GM21723 (cell line): Measurements from ENCODE around the gene AFG1L.
"Not testable (repeated sequence)": the region's sequence is repeated elsewhere in the genome, so short reads cannot be mapped to it uniquely, and the experiment has no call there.

Source experiments
- ATAC-seq: cut with Tn5 transposase; IDR thresholded peaks from one replicate; pipeline ENCODE4 v1.9.1; 2021; ENCODE audit warnings: mild to moderate bottlenecking, moderate library complexity; ENCODE audit not compliant: unreplicated experiment

AFG1L gene

DNA sequence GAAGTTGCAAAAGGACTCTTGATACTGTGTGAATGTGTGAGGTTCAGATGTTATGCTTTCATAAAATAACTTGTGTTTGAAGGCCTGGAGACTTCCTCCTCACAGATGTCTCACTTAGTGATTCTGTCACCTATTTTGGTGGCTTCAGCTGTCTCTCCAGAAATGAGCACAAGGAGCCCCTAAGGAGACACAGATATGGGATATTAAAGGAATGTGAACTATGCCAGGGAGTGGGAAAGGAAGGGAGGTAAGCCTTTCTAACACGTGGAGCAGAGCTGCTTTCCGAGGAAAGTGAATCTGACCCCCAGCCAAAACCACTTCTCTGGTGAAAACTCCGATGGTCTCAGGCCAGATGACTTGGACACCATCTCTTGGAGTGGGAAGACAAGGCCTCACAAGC lies 255.4 kb downstream of the AFG1L start:
- no peak for ATAC-seq

DNA sequence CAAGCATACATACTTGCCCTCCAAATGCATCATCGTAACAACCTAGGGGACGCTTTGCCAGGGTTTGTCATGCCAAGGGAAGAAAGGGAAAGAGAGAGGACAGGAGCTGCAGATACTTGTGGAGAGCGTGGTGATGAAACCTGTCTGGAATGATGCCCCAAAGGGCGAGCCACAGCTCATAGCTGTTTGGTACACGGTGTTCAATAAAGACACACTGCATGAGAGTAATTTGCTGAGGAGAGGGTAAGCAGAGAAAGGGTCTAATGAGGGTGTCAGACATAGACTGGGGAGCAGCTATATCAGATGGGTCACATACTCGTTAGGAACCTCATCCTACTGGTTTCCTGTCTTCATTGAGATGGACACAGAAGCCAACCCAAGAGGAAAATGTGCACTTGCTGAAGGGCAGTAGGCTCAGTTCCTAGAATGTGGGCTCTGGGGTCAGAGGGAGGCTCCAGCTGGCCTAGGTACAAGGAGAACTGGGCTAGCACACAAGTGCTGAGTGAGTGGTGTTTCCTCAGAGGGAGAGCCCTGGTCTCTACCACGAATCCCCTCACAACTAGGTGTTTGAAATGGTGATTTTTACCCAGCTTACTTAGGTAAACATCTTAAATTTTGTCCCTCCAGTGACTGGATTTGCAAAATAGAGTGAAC lies 260.7 kb downstream of the AFG1L start:
- no peak for ATAC-seq

DNA sequence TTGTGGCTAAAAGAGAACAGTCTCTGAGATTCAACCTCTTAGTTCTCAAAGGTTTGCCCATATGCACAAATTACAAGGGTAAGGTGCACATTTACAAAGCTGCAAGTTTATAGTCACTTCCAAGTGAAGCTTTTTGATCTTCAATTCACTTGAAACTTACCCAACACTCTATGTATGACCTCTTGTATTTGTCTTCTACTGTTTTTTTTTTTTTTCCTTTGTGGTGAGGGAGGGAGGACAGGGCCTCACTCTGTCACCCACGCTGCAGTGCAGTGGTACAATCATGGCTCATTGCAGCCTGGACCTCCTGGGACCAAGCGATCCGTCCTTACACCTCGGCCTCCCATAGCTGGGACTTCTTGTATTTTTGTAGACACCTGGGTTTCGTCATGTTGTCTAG lies 261.4 kb downstream of the AFG1L start:
- ATAC-seq, result no peak

DNA sequence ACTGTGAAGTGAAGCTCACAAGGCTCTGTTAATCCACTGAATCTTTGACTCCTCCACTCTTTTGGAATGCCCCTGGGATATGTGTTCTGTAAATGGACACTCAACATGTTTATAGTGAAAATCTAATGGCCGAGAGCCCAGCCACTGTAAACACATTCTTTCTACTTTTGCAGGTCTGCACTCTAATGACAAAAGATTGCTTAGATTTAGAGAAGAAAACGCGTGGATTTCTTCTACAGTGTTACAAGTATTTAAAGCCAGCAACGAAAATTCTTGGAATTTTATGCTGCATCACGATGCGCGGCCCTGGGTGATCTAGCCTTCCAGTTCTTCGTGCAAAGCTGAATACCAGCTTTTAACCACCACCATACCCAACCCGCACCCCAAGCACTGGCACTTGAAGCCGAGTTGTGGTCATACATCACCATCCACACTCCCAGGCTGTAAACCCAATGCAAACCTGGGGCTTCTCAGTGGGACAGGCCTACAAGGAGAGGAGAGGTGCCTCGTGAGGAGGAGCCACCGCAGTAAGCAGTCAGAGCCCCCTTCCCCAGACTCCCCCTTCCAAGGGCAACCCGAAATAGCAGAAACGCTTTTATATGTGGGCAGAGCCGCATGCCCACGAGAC lies 262.1 kb downstream of the AFG1L start:
- ATAC-seq, result no peak

DNA sequence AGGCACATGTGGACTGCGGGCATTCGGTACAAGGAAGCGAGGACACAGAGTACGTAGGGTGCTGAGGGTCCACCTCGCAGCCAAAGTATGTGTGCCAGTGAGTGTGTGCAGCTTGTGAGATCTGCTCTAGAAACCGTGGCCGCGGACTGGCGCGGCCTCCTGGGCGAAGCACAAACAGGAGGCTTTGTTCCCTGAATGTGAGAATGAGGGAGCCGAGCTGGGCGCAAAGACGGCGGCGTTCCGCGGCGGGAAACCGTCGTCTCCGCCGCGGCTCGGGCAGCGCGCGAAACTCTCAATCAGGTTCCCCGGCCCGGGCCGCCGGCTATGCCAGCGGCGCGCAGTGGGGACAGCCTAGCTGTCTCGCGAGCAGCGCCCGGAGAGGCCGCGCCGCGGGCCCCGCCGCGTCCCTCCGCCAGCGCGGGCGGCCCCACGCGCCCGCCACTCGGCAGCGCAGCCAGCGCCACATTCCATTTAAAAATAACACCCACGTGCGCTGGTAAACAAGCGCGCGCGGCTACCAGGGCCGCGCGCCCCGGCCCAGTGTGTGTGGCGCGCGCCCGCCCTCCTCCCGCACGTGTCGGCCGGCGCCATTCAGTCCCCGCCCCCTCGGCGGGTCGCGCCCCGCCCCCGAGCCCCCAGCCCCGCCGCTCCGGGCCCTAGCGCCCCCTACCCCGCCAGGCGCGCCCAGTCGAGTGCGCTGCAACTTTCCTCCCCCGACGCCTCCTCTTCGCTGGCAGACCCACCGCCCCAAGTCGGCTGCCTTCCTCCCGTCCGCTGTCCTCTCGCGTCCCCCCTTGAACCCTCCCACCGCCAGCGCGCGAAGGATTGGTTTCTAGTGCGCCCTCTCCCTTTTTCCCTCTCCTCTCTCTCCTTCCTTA lies 262.9 kb downstream of the AFG1L start:
- no peak for ATAC-seq

DNA sequence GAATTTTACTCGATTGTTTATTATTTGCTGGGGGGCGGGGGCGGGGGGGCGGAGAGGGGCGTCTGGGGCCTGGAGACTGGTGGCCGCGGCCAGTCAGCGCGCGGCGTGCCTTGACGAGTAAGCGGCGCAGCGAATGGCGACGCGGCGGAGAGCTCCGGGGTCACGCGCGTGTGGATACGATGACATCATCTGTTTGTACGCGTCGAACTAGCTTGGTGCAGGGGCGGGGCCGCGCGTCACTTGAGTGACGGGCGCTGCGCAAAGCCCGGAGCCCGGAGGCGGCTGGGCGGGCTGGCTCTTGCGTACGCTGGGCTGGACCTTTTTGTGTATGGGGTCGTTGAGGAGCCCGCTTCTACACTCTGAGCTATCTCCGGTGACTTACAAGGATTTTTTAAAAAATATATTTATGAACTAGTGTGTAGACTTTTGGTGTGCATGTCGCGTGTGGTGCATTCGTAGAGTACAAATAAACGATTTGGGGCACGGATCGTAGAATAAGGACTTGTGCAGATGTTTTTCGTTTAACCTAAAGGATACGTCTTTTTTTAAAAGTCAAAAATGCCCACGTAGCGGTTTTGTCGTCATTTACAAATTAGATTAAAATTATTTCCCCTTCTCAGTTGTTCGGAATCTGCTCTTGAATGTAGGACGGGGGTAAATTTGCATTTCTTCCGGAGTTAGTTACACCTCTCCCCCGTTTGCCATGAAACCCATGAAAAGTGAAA lies 263.7 kb downstream of the AFG1L start:
- peak; percentile 66 for ATAC-seq

DNA sequence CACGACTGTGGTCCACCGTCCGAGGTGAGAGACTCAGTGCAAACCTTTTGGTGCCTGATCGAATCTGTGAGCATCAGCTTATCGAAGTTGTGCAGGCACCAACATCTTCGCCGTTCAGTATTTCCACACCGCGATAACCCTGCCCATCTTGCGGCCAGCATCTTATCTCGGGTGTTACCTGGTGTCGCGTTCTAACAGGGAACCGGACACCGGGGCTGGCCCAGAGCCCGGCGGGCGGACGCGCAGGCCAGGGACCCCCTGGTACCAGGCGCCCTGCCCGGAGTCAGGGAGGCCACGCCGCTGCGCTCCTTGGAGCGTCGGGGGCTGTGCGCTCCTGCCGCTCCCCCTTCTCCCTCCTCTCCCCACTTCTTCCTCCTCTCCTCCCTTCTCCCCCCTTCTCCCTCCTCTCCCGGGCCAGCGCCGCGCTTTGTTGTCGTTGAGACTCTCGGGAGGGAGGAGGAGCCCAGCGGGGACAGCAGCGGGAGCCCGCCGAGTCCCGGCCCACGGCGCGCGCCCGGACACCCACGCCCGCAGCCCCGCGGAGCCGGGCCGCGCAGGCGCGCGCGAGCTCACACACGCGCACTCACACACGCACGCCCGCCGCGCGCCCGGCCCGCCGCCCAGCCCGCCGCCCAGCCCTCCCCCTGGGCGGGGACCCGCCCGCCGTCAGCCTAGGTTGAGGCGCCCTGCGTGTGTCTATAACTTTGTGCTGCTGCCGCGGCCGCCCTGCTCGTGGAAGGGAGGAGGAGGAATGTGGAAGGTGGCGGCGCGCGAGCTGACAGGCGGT lies 264.4 kb downstream of the AFG1L start:
- peak; percentile 38 for ATAC-seq

DNA sequence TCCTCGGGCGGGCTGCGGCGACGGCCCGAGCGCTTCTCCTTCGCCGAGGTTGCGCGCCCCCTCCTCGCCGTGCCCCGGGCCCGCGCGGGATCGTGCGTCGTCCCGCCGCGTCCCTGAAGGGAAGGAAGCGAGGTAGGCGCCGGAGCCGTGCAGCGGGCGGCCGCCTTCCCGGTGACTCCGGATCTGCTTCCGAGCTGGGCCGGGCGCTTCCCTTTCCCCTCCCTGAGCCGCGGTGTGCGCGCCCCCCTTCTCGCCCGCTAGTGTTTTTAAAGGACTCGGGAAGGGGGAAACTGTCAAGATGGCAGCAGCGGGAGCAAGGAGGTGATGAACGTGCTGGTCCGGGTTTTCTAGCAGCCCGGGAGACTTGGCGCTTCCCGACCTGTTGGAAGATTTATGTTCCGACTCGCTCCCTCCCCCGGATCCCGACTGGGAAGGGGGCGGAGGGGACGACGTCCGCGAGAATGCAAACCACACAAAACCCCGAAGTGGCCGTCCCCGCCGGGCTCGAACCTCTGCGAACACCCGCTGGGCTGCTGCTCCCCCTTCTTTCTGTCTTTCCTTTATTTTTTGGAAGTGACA lies 265.1 kb downstream of the AFG1L start:
- no peak for ATAC-seq

DNA sequence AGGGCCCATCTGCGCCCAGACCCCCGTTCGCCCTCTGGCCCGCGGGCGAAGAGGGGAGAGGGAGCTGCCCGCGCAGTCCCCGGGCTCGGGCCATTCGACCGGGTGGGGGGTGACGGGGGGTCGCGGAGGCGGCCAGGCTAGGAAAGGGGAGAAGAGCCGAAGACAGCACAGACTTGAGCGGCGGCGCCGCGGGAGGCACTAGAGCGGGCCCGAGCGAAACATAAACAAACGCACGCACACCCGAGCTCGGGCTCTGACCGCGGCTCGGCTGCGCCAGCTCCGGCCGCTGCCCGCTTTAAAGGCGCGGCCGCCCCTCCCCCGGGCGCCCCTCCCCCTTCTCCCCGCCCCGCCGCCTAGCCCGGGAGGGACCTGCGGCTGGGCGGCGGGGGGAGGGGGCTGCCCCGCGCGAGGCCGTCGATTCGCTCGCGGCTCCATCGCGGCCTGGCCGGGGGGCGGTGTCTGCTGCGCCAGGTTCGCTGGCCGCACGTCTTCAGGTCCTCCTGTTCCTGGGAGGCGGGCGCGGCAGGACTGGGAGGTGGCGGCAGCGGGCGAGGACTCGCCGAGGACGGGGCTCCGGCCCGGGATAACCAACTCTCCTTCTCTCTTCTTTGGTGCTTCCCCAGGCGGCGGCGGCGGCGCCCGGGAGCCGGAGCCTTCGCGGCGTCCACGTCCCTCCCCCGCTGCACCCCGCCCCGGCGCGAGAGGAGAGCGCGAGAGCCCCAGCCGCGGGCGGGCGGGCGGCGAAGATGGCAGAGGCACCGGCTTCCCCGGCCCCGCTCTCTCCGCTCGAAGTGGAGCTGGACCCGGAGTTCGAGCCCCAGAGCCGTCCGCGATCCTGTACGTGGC lies 265.8 kb downstream of the AFG1L start, which contains the start of gene FOXO3:
Gene FOXO3 (plus strand): TSS at position 455 of the 846 bp plus-strand sequence. CDS start 292 bp downstream, at position 747.
- no peak for ATAC-seq

DNA sequence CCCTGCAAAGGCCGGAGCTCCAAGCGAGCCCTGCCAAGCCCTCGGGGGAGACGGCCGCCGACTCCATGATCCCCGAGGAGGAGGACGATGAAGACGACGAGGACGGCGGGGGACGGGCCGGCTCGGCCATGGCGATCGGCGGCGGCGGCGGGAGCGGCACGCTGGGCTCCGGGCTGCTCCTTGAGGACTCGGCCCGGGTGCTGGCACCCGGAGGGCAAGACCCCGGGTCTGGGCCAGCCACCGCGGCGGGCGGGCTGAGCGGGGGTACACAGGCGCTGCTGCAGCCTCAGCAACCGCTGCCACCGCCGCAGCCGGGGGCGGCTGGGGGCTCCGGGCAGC lies 266.4 kb downstream of the AFG1L start:
- not testable (repeated sequence) for ATAC-seq

DNA sequence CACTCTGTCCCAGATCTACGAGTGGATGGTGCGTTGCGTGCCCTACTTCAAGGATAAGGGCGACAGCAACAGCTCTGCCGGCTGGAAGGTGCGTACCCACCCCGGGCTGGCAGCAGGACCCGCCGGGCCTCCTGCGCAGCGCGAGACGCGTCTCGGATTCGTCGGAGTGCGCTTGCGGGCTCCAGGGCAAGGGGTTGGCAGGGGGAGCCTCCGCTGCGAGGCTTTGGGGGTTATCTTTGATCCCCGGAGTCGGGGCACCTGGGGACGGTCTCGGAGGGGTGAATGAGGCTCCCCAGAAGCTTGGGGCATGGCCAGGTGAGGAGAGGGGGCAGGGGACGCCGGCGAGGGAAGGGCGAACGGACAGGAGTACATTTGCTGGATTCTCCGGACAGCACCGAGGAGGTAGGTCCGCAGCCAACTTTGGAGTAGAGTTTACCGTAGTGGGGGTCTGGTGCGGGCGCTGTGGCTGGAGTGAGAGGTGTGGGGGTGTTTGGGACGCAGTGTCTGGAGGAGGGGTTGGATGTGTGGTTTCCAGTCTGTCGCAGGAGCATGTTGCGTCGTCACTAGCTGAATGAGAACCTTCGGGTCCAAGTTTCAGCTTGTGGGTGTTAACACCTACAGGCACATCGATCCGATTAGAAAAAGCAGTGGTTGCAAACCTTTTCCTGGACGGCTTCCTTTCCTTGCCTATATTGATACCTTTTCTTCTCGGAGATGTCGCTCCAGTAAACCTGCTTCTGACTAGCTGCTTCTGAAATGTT lies 267.1 kb downstream of the AFG1L start:
- no peak for ATAC-seq

DNA sequence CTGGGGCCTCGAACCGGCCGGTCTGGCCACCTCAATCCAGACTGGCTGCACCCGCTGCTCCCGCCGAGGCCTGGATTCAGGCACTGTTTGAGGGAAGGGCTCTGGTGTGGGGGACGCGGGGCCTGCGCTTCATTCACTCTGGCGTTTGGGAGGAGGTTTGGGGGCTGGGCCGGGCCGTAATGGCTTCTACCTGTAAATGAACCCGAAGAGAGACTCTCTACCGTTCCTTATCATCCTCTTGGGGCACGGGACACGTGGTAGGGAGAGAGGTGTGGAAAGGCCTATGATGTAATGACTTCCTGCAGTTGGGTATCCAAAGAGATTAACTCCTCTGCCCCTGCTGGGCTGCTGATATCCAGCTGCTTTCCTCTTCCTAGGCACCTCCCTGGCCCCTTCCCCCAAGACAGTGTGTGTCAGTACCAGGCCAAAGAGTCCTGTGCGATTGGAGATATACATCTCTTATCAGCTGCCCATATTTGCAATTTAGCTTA lies 267.7 kb downstream of the AFG1L start:
- ATAC-seq, result no peak

DNA sequence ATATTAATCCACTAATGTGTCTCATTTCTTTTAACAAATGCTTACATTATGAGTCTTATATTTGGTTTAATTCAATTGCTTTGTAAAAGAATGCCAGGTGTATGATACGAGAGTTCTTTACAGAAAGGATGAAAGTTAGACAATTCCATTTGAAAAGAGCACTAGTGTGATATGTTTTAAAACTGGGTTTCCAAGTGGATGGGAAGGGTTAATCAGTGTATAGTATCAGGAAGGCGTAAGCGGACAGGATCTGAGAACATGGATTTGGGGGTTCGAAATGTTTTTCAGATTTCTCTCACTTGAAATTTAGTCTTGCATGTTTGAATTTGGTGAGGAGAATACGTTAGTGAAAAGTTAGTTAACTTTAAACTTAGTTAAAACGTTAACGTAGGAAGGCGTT lies 268.4 kb downstream of the AFG1L start:
- ATAC-seq, result no peak

DNA sequence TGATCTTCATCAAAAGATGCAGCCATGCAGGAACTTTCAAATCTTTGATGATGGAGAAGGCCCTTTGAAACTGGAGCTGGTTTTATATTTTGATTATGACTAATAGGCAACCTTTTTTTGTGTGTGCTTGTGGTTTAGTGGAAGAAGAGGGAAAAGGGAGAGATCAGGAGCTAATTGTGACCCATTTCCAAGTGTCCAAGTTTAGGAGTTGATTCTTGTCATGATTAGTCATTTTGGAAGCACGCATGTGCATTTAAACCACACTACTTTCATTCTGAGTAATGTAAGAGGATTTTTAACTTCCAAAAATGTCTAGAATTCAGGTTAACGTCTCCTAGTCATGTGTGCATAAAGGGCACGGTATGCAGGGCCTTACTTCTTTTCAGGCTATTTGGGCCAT lies 269.3 kb downstream of the AFG1L start:
- ATAC-seq, result no peak

DNA sequence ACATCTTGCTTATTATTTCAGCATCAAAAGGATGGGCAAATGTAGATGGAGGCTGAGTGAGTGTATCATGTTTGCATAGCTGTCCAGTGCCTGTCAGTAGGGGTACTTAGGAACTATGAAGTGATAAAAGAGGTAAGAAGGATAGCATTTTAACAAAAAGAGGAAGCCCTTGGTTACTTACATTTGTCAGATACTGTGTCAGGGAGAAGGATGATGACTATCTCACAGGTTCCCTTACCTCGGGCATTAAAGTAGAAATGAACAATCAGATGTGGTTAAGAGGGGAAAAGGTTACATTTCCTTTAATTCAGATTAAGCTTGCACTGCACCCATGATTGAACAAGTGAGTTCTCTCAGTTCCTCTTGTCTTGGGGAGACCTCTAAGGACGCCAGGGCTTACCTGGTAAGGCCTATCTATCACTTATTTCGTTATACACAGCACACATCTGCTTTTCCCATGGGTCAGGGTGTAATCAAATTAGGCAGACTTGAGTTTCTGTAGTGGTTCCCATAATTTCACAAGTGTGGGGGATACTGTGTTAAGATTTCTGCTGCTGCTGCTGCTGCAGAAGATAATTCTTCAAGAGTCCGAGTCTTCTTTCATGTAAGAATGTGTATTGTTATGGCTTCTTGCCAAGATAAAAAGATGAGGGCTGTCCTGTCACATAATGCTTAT lies 270.4 kb downstream of the AFG1L start:
- peak; percentile 68 for ATAC-seq

DNA sequence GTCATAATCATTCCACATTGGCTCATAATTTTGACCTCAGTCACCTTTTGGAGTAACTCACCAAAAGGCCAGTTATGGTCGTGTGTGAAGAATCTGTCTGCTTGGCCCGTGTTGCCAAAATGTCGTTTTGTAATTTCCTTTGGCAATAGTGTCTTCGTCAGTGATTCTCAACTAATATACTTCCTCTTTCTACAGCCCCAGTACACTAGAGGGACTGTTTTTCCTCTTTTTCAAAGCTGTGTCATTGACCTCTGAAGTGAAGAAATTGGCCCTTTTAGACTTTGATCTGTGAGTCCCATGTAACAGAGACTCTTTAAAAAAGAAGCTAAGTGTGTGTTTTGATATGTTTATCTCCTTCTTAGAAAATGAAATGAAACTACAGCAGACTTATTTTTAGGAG lies 271.0 kb downstream of the AFG1L start:
- no peak for ATAC-seq

DNA sequence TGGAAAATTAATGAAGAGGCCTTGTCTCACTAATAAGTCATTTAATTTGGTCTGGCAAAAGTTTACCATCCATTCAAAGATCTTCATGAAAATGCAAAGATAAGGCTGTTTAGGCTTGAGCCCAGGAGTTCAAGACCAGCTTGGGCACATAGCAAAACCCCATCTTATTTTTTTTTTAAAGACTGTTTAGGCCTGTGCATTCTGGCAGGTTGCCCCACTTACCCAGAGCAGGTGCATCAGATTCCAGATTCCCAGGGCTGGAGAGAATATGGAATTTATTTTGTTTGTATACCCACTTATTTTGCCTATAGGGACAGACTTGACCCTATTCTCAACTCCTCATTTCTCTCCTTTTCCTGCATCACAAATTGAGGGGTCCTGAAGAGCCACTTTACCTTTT lies 271.6 kb downstream of the AFG1L start:
- ATAC-seq, result no peak

DNA sequence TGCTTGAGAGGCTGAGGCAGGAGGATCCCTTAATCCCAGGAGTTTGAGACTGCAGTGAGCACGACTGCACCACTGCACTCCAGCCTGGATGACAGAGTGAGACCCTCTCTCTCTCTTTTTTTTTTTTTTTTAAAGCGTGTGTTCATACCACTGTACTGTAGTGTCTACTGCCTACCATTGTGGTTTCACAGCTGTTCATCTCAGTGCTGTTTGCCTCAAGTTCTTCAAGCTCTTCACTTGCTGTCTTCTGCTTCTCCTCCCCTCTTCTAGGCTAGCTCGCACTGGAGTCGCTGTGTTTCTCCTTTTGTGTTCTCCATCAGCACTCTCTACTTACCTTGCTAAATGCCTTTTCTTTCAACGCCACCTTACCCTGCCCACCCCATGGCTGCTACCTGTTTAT lies 273.2 kb downstream of the AFG1L start:
- ATAC-seq, result no peak
